HEK293 (cell line): ENCODE measurements around the gene DNMT3A.
A peak's percentile ranks its signal among the peaks of the same experiment; 100 is the strongest.

Experiments used
- CTCF ChIA-PET: fragments of 350-600 bp; formaldehyde crosslinking; extraction: SDS; loops from one replicate; lab custom pipeline; 2021; ENCODE audit warnings: antibody characterized with exemption; lab: Yijun Ruan, JAX
- POLR2A ChIA-PET: fragments of 300-600 bp; formaldehyde crosslinking; extraction: SDS; loops from one replicate; lab custom pipeline; 2020; ENCODE audit warnings: antibody characterized with exemption, inconsistent platforms; lab: Yijun Ruan, JAX
- H3K27ac ChIP-seq: fragments of 200-500 bp; sonication (Bioruptor generic); 2 replicates; pipeline ENCODE4 v1.5.1; 2014; ENCODE audit warnings: low read depth, low read length, control low read depth, inconsistent platforms; ENCODE audit errors: extremely low read depth
- H3K36me3 ChIP-seq, 2 experiments: fragments of 200-500 bp in 1 of 2; sonication (Bioruptor generic) in 1 of 2; 1 replicate in 1 of 2; 2 replicates in 1 of 2; pipeline ENCODE4 v1.5.1; 2014 to 2017; ENCODE audit warnings: inconsistent platforms in 2 of 2, low read length in 2 of 2; ENCODE audit not compliant: control insufficient read depth in 2 of 2, insufficient read depth in 1 of 2
- H3K4me1 ChIP-seq: fragments of 200-500 bp; sonication (Bioruptor generic); 2 replicates; pipeline ENCODE4 v1.5.1; 2014; ENCODE audit warnings: mild to moderate bottlenecking, low read length, inconsistent platforms; ENCODE audit not compliant: control insufficient read depth, insufficient read depth
- H3K4me3 ChIP-seq: 2 replicates; pipeline ENCODE4 v1.5.1; 2011; ENCODE audit warnings: low read depth, mild to moderate bottlenecking, control low read depth, low read length, moderate library complexity
- H3K9me3 ChIP-seq: fragments of 200-500 bp; sonication (Bioruptor generic); 2 replicates; pipeline ENCODE4 v1.5.1; 2014; ENCODE audit warnings: low read depth, low read length, inconsistent platforms; ENCODE audit not compliant: control insufficient read depth, insufficient read depth
- ELK4 ChIP-seq: IDR thresholded peaks from 2 replicates; pipeline ENCODE4 v1.6.1; 2011; ENCODE audit warnings: mild to moderate bottlenecking, low read depth, low read length, borderline replicate concordance
- GFI1B ChIP-seq: fragments of 450-650 bp; formaldehyde crosslinking; IDR thresholded peaks from 2 replicates; pipeline ENCODE4 v1.5.1; 2016; ENCODE audit warnings: missing biosample characterization, missing genetic modification characterization
- HOXA7 ChIP-seq: sonication (generic); formaldehyde crosslinking; IDR thresholded peaks from 2 replicates; pipeline ENCODE4 v1.8.1; 2022; ENCODE audit warnings: missing genetic modification reagents, borderline replicate concordance
- PRDM2 ChIP-seq: fragments of 450-650 bp; formaldehyde crosslinking; IDR thresholded peaks from 2 replicates; pipeline ENCODE4 v1.5.1; 2016; ENCODE audit warnings: missing biosample characterization, missing genetic modification characterization, borderline replicate concordance
- SCRT1 ChIP-seq: fragments of 450-650 bp; formaldehyde crosslinking; IDR thresholded peaks from 2 replicates; pipeline ENCODE4 v1.5.1; 2016; ENCODE audit warnings: missing biosample characterization, missing genetic modification characterization, borderline replicate concordance
- TRIM28 ChIP-seq: IDR thresholded peaks from 2 replicates; pipeline ENCODE4 v1.6.1; 2011; ENCODE audit warnings: low read length, control low read depth, borderline replicate concordance
- ZBTB17 ChIP-seq: fragments of 450-650 bp; formaldehyde crosslinking; IDR thresholded peaks from 2 replicates; pipeline ENCODE4 v1.5.1; 2016; ENCODE audit warnings: missing biosample characterization, missing genetic modification characterization
- ZBTB44 ChIP-seq: fragments of 450-650 bp; IDR thresholded peaks from 2 replicates; pipeline ENCODE4 v1.5.1; 2018; ENCODE audit warnings: missing biosample characterization, mild to moderate bottlenecking, missing genetic modification characterization
- ZBTB48 ChIP-seq: fragments of 450-650 bp; formaldehyde crosslinking; IDR thresholded peaks from 2 replicates; pipeline ENCODE4 v1.5.1; 2016; ENCODE audit warnings: missing biosample characterization, missing genetic modification characterization
- ZIC2 ChIP-seq: fragments of 450-650 bp; formaldehyde crosslinking; IDR thresholded peaks from 2 replicates; pipeline ENCODE4 v1.5.1; 2016; ENCODE audit warnings: missing biosample characterization, missing genetic modification characterization
- ZNF114 ChIP-seq: fragments of 450-650 bp; formaldehyde crosslinking; IDR thresholded peaks from 2 replicates; pipeline ENCODE4 v1.5.0; 2017; ENCODE audit warnings: missing biosample characterization, missing genetic modification characterization
- ZNF132 ChIP-seq: fragments of 450-650 bp; formaldehyde crosslinking; IDR thresholded peaks from 2 replicates; pipeline ENCODE4 v1.5.1; 2017; ENCODE audit warnings: missing biosample characterization, missing genetic modification characterization, borderline replicate concordance
- ZNF184 ChIP-seq: fragments of 450-650 bp; IDR thresholded peaks from 2 replicates; pipeline ENCODE4 v1.5.1; 2018; ENCODE audit warnings: missing biosample characterization, mild to moderate bottlenecking, missing genetic modification characterization
- ZNF214 ChIP-seq: fragments of 450-650 bp; formaldehyde crosslinking; IDR thresholded peaks from 2 replicates; pipeline ENCODE4 v1.5.1; 2017; ENCODE audit warnings: missing biosample characterization, mild to moderate bottlenecking, missing genetic modification characterization, borderline replicate concordance
- ZNF280C ChIP-seq: fragments of 450-650 bp; formaldehyde crosslinking; IDR thresholded peaks from 2 replicates; pipeline ENCODE4 v1.5.1; 2016; ENCODE audit warnings: missing biosample characterization, missing genetic modification characterization
- ZNF324 ChIP-seq: fragments of 450-650 bp; formaldehyde crosslinking; IDR thresholded peaks from 2 replicates; pipeline ENCODE4 v1.5.1; 2016; ENCODE audit warnings: missing biosample characterization, missing genetic modification characterization
- ZNF580 ChIP-seq: fragments of 450-650 bp; formaldehyde crosslinking; IDR thresholded peaks from 2 replicates; pipeline ENCODE4 v1.5.1; 2016; ENCODE audit warnings: missing biosample characterization, missing genetic modification characterization
- ZNF585B ChIP-seq: fragments of 450-650 bp; formaldehyde crosslinking; IDR thresholded peaks from 2 replicates; pipeline ENCODE4 v1.5.1; 2016; ENCODE audit warnings: missing biosample characterization, missing genetic modification characterization
- ZNF654 ChIP-seq: fragments of 450-650 bp; formaldehyde crosslinking; IDR thresholded peaks from 2 replicates; pipeline ENCODE4 v1.5.1; 2016; ENCODE audit warnings: low read depth, missing biosample characterization, missing genetic modification characterization
- ZNF776 ChIP-seq: fragments of 450-650 bp; formaldehyde crosslinking; IDR thresholded peaks from 2 replicates; pipeline ENCODE4 v1.5.0; 2017; ENCODE audit warnings: missing biosample characterization, missing genetic modification characterization, borderline replicate concordance

Gene DNMT3A

GRCh38 chr2:25298776-25299431 lies 42.8 kb downstream of the DNMT3A start:
- TF ChIP-seq ZIC2 (tag by site-specific recombination) (peak; percentile 61), ZNF580 (tag by site-specific recombination) (no peak), ZBTB48 (tag by site-specific recombination) (no peak), ZNF776 (tag by site-specific recombination) (no peak), ZNF114 (tag by site-specific recombination) (no peak)
- TF ChIP-seq, all 188 proteins: peak for 1
- Histone ChIP-seq H3K27ac (no peak overlapping the region), H3K4me3 (no peak overlapping the region), H3K4me1 (no peaks in the 10 kb centered on the region), H3K36me3 (peaks cover 0 to 27% of the 10 kb centered on the region in 2 experiments; a peak in 2 of 3 replicates), H3K9me3 (no peaks in the 10 kb centered on the region)
- CTCF ChIA-PET = no interaction called here
- POLR2A ChIA-PET = no interaction called here

GRCh38 chr2:25297738-25298137 lies 44.0 kb downstream of the DNMT3A start:
- no peaks in the 10 kb centered on the region for H3K4me1 ChIP-seq
- TF ChIP-seq ZNF654 (peak; percentile 19), ZNF585B (no peak), ELK4 (no peak)
- CTCF ChIA-PET = no interaction called here
- no peaks in the 10 kb centered on the region for H3K9me3 ChIP-seq
- no peak overlapping the region for H3K27ac ChIP-seq
- H3K4me3 ChIP-seq = no peak overlapping the region
- H3K36me3 ChIP-seq = peaks cover 0 to 16% of the 10 kb centered on the region in 2 experiments; a peak in 2 of 3 replicates
- POLR2A ChIA-PET = no interaction called here

- Histone ChIP-seq H3K4me1 (no peaks in the 10 kb centered on the region), H3K4me3 (no peak overlapping the region), H3K27ac (no peak overlapping the region), H3K9me3 (no peaks in the 10 kb centered on the region), H3K36me3 (peaks cover 0 to 9% of the 10 kb centered on the region in 2 experiments; a peak in 2 of 3 replicates)
- POLR2A ChIA-PET = no interaction called here
- CTCF ChIA-PET = interaction anchor here (1.7 kb wide), 1 partner anchor 67 kb away, joined by 4 read pairs; no protein-coding TSS in a partner anchor
- TF ChIP-seq ZNF132 (tag by site-specific recombination) (no peak), ZNF585B (no peak), ZNF324 (tag by site-specific recombination) (no peak), PRDM2 (tag by site-specific recombination) (no peak), GFI1B (no peak), TRIM28 (no peak), ZNF280C (tag by site-specific recombination) (no peak), SCRT1 (tag by site-specific recombination) (no peak), ZBTB17 (tag by site-specific recombination) (no peak), ZNF214 (no peak), ZBTB44 (tag by site-specific recombination) (no peak), HOXA7 (no peak), ZNF184 (tag by site-specific recombination) (no peak)
These were observed 46.1 kb downstream of the DNMT3A start for GRCh38 chr2:25295621-25296020.
